HTR-8/SVneo (cell line): ENCODE measurements around the gene TSPEAR.
A peak's percentile ranks its signal among the peaks of the same experiment; 100 is the strongest.
"Not testable (repeated sequence)": the region's sequence is repeated elsewhere in the genome, so short reads cannot be mapped to it uniquely, and the experiment has no call there.

Experiments used
- DNase-seq: peaks from one replicate; pipeline ENCODE4 v3.0.0; 2011; ENCODE audit warnings: low spot score, mixed read lengths; ENCODE audit not compliant: insufficient read length
- FAIRE-seq: peaks from 2 replicates; lab custom pipeline; 2011; peaks lifted over from hg19 to GRCh38; lab: Jason Lieb, UNC

TSPEAR gene

DNA sequence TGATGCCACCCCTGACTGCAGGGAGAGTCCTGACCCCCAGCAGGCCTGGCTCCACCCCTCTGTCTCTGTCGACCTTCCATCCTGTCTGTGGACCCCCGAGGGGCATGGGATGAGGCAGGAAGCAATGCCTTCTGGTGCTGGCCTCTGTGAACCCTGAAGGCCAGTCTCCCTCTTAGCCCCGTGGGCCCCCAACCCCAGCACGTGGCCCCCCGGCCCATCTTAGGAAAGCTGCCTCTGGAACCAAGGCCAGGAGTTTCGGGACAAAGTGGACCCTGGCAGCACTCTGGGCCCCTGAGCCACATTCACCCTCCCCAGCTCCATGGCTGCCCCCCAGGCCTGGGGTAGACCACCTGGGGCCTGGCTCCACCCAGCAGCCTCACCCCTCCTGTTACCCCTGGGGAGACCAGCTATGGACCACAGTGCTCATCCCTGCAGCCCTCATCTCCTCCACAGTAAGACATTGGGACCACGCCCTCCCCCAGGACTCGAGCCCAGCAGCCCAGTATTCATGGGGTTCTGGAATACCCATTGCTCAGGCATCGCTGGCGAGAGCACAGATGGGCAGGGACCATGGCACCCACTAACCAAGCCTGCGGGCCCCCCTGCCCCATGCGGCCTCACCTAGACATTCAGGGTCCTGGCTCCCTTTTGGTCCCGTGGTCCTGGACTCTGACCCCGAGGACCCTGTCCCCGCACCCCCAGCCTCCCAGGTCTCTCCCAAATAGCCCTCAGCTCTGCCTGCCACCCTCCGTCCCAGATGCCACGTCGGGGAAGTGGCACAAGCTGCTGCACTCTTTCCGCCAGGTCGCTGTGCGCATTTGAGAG, 72.7 kb downstream of the TSPEAR start:
- not testable (repeated sequence) for DNase-seq, FAIRE-seq

GRCh38 chr21:44637851-44638348, 73.5 kb downstream of the TSPEAR start:
- FAIRE-seq, result peak; percentile 72
- not testable (repeated sequence) for DNase-seq

DNA sequence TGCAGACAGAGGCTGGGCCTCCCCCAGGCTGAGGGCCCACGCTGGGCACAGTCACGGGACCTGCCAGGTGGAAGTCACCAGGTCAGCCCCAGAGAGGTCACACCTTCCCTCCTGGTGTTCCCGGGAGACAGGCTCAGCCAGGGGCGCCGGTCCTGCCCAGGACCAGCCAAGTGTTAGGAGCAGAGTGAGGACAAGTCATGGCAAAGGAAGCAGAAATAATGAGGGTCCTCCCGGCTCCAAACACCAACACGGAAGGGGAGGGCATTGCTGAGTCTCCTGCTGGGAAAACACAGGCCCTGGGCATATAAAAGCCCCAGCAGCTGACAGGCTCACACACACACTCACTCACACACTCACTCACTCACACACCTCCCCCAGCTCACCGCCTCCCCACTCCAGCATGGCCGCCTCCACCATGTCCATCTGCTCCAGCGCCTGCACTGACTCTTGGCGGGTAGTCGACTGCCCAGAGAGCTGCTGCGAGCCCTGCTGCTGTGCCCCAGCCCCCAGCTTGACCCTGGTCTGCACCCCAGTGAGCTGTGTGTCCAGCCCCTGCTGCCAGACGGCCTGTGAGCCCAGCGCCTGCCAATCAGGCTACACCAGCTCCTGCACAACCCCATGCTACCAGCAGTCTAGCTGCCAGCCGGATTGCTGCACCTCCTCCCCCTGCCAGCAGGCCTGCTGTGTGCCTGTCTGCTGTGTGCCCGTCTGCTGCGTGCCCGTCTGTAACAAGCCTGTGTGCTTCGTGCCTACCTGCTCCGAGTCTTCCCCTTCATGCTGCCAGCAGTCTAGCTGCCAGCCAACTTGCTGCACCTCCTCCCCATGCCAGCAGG, 74.1 kb downstream of the TSPEAR start, which contains the start of gene KRTAP10-10:
KRTAP10-10 (plus strand) TSS at position 339 of the 833 bp plus-strand sequence; CDS start at position 401, 62 bp downstream.
- FAIRE-seq (peak; percentile 65), DNase-seq (no peak)

DNA sequence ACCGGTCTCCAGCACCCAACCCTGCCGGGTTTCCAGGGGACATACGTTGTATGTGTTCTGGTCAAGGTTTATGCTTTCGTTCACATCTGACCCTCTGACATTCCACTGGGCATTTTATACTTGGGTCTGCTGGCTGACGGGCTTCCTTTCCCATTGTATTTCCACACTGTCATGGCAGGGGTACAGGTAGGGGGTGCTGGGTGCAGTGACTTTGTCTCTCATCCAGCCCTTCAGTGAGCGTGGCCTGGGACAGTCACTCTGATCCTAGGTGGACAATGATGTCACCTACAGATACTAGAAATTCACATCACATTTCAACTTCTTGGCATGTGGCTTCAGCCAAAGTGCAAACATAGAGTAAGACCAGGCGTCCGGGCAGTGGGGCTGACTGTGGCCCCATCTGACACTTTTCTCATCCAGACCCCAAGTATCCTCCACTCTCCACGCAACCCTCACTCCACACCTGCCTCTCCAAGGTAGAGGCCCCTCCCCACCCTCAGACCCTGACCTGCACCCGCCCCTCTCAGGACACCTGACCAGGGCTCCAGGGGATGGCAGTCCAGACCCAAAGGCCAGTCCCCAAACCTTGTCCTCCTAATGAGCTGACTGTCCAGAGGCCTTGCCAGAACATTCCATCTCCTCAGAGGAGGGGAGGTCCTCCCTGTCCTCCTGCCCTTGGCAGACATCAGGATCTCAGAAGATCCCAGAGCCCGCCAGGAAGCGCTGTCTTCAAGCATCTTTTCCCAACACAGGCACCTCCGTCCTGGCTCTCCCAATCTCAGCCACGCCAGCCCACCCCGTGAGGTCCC, 75.0 kb downstream of the TSPEAR start:
- DNase-seq, result no peak
- no peak for FAIRE-seq

DNA sequence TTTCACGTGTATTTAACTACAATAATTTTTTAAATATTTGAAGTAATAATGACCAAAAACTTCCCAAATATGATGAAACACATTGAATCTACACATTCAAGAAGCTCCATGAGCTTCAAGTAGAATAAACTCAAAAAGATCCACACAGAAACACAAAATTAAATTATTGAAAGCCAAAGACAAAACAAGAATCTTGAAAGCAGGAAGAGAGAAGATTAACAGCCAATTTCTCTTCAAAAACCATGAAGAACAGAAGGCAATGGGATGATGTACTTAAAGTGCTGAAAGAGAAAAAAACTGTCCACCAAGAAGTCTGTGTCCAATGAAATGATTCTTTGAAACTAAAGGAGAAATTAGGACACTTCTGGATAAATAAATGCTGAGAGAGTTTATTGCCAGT, 79.3 kb downstream of the TSPEAR start:
- no peak for FAIRE-seq

GRCh38 chr21:44630440-44630839, 80.9 kb downstream of the TSPEAR start:
- no peak for FAIRE-seq

More for the DNA sequence above, 79.3 kb downstream of the TSPEAR start:
- DNase-seq, result no peak

DNA sequence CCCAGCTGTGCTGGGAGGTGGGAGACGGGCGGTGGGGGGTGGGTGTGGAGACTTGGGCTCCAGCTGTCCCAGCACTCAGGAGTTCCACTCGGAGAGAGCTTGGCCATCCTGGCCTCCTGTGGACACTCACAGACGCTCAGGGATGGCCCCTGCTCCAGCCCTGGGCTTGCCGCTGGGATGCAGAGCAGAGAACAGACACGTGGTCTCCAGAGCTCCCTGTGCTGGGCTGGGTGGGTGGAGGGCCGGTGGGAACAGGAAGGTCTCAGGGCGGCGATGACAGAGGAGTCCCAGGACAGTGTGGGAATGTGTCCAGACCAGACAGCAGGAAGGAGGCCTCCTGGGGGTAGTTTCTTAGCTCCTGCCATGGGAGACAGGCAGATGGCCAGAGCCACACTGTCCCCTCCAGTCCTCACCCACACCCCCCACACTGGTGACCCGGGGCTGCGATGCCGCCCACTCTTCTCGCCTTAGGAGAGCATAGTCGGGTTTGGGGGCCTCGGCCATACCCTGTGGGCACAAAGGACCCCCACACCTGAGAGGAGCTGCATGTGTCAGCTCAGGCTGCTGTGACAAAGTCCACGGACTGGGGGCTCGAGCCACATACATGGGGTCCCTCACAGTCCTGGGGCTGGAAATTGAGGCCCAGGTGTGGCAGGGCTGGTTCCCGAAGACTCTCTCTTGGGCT, 82.5 kb downstream of the TSPEAR start:
- FAIRE-seq (no peak), DNase-seq (no peak)

More at GRCh38 chr21:44630440-44630839, 80.9 kb downstream of the TSPEAR start:
- no peak for DNase-seq

DNA sequence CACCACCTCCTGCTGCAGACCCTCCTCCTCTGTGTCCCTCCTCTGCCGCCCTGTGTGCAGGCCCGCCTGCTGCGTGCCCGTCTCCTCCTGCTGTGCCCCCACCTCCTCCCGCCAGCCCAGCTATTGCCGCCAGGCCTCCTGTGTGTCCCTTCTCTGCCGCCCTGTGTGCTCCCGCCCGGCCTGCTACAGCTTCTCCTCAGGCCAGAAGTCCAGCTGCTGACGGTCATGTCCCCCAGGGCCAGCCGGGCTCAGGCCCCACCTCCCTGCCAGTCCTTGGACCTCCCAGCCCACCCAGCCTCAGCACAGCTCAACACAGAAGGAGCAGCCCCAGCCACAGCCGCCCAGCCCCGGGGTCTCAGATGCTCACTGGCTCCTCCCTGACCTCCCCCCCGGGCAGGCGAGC, 83.5 kb downstream of the TSPEAR start:
- DNase-seq, FAIRE-seq: not testable (repeated sequence)

GRCh38 chr21:44627181-44627822, 84.1 kb downstream of the TSPEAR start:
- not testable (repeated sequence) for DNase-seq, FAIRE-seq

DNA sequence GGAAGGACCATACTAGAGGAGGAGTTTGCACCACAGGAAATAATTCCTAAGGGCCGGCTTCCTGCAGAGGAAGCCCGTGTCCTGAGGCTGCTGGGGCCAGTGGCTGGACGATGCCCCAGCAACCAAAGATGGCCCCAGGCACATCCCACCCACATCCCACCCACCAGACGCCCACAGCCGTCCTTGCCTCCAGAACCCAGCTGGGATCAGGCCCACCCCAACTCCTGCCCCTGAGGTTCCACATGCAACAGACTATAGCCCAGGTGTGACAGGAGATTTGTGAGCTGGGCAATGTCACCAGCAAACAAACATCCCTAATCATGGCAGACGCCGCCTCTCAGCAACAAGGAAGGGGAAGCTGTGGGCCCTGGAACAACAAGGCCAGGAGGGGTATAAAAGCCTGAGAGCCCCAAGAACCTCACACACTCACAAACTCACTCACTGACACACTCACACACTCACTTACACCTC, 84.7 kb downstream of the TSPEAR start, which contains the start of gene KRTAP10-9:
KRTAP10-9 (plus strand) TSS at position 421 of the 471 bp plus-strand sequence. CDS start 79 bp downstream, outside the sequence.
- no peak for DNase-seq
- no peak for FAIRE-seq

DNA sequence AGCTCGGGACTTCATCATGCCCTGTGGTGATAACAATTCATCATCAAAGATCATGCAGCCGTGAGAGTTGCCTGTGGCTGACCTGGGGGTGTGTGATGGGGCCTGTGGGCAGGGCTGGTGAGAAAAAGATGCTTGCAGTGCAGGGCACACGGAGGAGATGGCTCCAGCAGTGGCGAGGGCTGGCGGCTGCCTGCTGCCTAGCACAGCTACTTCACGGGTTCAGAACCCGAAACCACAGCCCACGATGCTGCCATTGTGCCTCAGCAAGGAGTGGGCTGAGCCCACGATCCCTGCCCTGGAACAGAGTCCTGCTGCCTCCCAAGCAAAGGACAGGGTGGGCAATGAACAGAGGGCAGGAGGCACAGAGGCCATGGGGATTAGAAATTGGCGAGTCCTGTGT, 85.1 kb downstream of the TSPEAR start:
- FAIRE-seq (no peak), DNase-seq (no peak)

DNA sequence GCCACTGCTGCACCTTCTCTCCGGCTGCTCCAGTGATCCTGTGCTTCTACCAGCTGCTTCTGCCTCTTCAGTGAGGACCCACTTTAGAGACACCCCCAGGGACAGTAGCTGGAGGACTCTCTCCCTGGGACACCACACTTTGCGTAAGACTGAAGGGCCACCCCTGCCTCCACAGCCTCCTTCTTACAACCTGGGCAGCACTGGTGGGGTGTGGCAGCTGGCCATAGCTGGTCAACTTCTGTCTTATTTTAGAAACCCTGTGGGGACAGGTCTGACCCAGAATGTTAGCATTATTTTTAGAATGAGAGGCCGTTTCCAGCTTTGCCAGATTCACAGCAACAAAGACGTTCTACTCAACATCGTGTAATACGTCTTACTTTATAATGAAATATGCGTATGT, 85.6 kb downstream of the TSPEAR start:
- FAIRE-seq, result no peak
- DNase-seq, result no peak

DNA sequence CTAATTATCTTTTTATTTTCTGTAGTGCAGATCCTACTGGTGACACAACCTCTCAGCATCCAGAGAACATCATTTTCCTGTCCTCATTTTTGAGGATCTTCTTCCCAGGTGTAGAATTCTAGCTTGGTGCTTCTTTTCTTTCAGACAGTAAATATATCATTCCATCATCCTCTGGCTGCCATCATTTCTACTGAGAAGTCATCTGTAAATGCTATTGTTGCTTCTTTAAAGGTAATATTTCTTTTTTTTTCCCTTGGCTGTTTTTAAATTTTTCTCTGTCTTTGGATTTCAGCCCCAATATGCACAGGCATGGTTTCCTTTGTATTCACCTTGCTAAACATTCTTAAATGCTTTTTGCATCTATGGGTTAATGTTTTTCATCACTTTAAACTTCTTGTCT, 87.8 kb downstream of the TSPEAR start:
- DNase-seq (no peak), FAIRE-seq (no peak)

DNA sequence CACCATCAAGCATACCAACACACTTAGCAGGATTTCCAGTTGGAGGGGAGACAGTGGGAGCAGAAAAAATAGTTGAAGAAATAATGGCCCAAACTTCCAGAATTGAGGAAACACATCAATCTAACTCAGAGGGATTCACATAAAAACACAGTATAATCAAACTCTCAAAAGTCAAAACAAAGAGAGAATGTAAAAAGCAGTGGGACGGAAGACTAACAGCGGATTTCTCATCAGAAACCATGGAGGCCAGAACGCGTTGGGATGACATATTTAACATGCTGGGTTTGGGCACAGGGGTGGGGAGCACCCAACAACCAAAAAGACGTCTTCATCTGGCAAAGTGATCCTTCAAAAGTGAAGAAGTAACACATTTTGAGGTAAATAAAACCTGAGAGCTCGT, 91.5 kb downstream of the TSPEAR start:
- FAIRE-seq (no peak), DNase-seq (no peak)

GRCh38 chr21:44618909-44619308, 92.5 kb downstream of the TSPEAR start:
- DNase-seq (no peak), FAIRE-seq (no peak)

DNA sequence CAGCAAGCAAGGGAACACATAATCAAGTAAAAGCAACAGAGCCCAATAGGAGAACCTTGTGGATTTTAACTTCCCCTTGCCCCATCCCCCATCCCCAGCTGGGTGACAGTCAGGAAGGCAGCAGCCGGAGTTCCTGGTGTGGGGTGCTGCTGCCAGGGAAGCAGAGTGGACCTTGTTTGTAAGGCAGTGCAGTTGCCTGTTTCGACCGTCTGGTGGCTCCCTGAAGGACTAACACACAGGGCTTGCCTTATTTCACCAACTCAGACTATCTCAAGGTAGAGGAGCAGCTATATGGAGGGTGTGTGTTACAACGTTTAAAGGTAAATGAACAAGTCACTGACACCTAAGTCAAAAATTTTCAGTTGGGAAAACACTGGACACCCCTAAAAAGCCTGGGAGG, 92.9 kb downstream of the TSPEAR start:
- FAIRE-seq (no peak), DNase-seq (no peak)

- DNase-seq (no peak), FAIRE-seq (no peak)
These were observed 94.3 kb downstream of the TSPEAR start for GRCh38 chr21:44617071-44617501.

DNA sequence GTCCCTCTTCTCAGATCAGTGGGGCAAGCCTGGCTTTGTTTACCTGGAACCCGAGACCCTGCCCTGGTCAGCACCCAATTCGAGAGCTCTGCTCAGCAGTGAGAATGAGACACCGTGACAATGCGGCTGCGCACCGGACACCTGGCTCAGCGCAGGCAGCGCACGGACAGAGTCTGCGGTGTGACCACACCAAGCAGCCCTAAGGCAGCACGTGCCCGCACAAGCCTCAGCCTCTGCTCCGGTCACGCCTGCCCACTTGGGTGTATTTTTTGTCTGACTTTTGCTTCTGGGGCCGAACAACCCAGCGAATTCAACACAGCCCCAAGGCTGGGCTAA, 94.8 kb downstream of the TSPEAR start:
- DNase-seq (no peak), FAIRE-seq (no peak)
